K562 (cell line): ENCODE results near the gene GCH1. TPM values are rescaled to one million over a fixed set of nuclear protein-coding genes. Genes with fewer than 3 reads are reported as not detected.

Source experiments
- ATAC-seq: fragments of 200-7000 bp; cut with Tn5 transposase; 3 replicates; pipeline ENCODE4 v1.9.1; 2020; ENCODE audit warnings: moderate library complexity
- BruUV-seq: library from RNA; stranded (reverse); fragments of 400-500 nt; replicated peaks from 2 replicates; lab custom pipeline; 2021; lab: Mats Ljungman, UMichigan
- CTCF ChIA-PET: fragments of 300-600 bp; formaldehyde crosslinking; extraction: SDS; loops from one replicate; lab custom pipeline; 2021; ENCODE audit warnings: low intra/inter-chr PET ratio; lab: Yijun Ruan, JAX
- POLR2A ChIA-PET: fragments of 300-600, 350-650 bp; sonication (Branson Sonifier 250); formaldehyde crosslinking; extraction: SDS; loops from one replicate; lab custom pipeline; 2021; ENCODE audit warnings: antibody characterized with exemption, inconsistent platforms; lab: Yijun Ruan, JAX
- DNase-seq, 4 experiments: peaks; one replicate each; pipeline versions ENCODE4 v3.0.0 to v3.0.0-alpha.2; 2011 to 2018; ENCODE audit warnings: low spot score in 3 of 4, mixed read lengths in 3 of 4; ENCODE audit errors: extremely low read depth in 1 of 4
- FAIRE-seq: peaks from 2 replicates; lab custom pipeline; 2011; peaks lifted over from hg19 to GRCh38; lab: Jason Lieb, UNC
- H2AFZ ChIP-seq: 2 replicates; pipeline ENCODE4 v1.6.0; 2011; ENCODE audit warnings: low read depth, low read length, control low read depth, inconsistent platforms
- H3K27ac ChIP-seq: fragments of 200-600 bp; 3 replicates; pipeline ENCODE4 v1.8.0; 2011; ENCODE audit warnings: low read depth, mild to moderate bottlenecking, control low read depth, inconsistent platforms, low read length, moderate library complexity, mixed read lengths; ENCODE audit errors: extremely low read depth
- H3K27me3 ChIP-seq, 2 experiments: fragments of 300-600 bp in 1 of 2; 2 replicates in 1 of 2; 3 replicates in 1 of 2; pipeline versions ENCODE4 v1.6.0 to v1.8.0; 2011; ENCODE audit warnings: inconsistent platforms in 2 of 2, low read length in 2 of 2, mild to moderate bottlenecking in 1 of 2, mixed read lengths in 1 of 2, moderate library complexity in 1 of 2; ENCODE audit not compliant: control insufficient read depth in 2 of 2, insufficient read depth in 2 of 2
- H3K36me3 ChIP-seq: fragments of 300-600 bp; 3 replicates; pipeline ENCODE4 v1.8.0; 2011; ENCODE audit warnings: mild to moderate bottlenecking, low read length, inconsistent platforms; ENCODE audit not compliant: control insufficient read depth, insufficient read depth
- H3K4me1 ChIP-seq, 2 experiments: fragments of 200-600 bp in 1 of 2; replicated peaks in 1 of 2; 2 replicates in 1 of 2; 3 replicates in 1 of 2; pipeline versions ENCODE4 v1.5.1 to v1.8.0; 2011; ENCODE audit warnings: inconsistent platforms in 2 of 2, low read length in 2 of 2, mild to moderate bottlenecking in 1 of 2, mixed read lengths in 1 of 2, moderate library complexity in 1 of 2; ENCODE audit not compliant: control insufficient read depth in 2 of 2, insufficient read depth in 2 of 2
- H3K4me2 ChIP-seq: 2 replicates; pipeline ENCODE4 v1.6.1; 2011; ENCODE audit warnings: low read length, control low read depth, inconsistent platforms, mixed read lengths; ENCODE audit not compliant: insufficient read depth
- H3K4me3 ChIP-seq: fragments of 200-600 bp; sonication (generic), shearing (Covaris generic); 2 replicates; pipeline ENCODE4 v1.5.1; 2016; ENCODE audit warnings: control low read depth, inconsistent platforms
- H3K79me2 ChIP-seq: fragments of 200-600 bp; 3 replicates; pipeline ENCODE4 v1.8.0; 2011; ENCODE audit warnings: low read length, inconsistent platforms; ENCODE audit not compliant: control insufficient read depth, insufficient read depth
- H3K9ac ChIP-seq, 2 experiments: 2 replicates each; pipeline versions ENCODE4 v1.6.0 to v1.6.1; 2011; ENCODE audit warnings: low read depth in 2 of 2, low read length in 2 of 2, control low read depth in 1 of 2, inconsistent platforms in 1 of 2, mild to moderate bottlenecking in 1 of 2, mixed read lengths in 1 of 2; ENCODE audit not compliant: insufficient read depth in 1 of 2
- H3K9me1 ChIP-seq: one replicate; pipeline ENCODE4 v1.6.0; 2011; ENCODE audit warnings: inconsistent platforms, mild to moderate bottlenecking, low read length, moderate library complexity; ENCODE audit not compliant: control insufficient read depth, insufficient read depth
- H3K9me3 ChIP-seq: replicated peaks from 2 replicates; pipeline ENCODE4 v1.5.1; 2011; ENCODE audit warnings: low read depth, low read length, inconsistent platforms; ENCODE audit not compliant: control insufficient read depth, insufficient read depth
- H4K20me1 ChIP-seq: replicated peaks from 2 replicates; pipeline ENCODE4 v1.6.1; 2011; ENCODE audit warnings: low read length, inconsistent platforms, mixed read lengths; ENCODE audit not compliant: control insufficient read depth, insufficient read depth
- ASH1L ChIP-seq: fragments of 450-650 bp; IDR thresholded peaks from 2 replicates; pipeline ENCODE4 v1.6.1; 2018; ENCODE audit warnings: borderline replicate concordance, mild to moderate bottlenecking, low read depth; ENCODE audit not compliant: partially characterized antibody
- DLX4 ChIP-seq: fragments of 250-450 bp; sonication (Bioruptor Pico); IDR thresholded peaks from 2 replicates; pipeline ENCODE4 v1.6.1; 2021; ENCODE audit warnings: mild to moderate bottlenecking
- EGR1 ChIP-seq: fragments of 450-650 bp; conservative IDR thresholded peaks from 2 replicates; pipeline ENCODE4 v1.6.1; 2017; ENCODE audit warnings: mild to moderate bottlenecking
- HMG20A ChIP-seq: fragments of 450-650 bp; formaldehyde crosslinking; conservative IDR thresholded peaks from 2 replicates; pipeline ENCODE4 v1.4.0; 2020; ENCODE audit warnings: mild to moderate bottlenecking, mixed read lengths
- LEF1 ChIP-seq: fragments of 450-650 bp; IDR thresholded peaks from 2 replicates; pipeline ENCODE4 v1.6.1; 2016; ENCODE audit warnings: mild to moderate bottlenecking
- NR2C2 ChIP-seq, 2 experiments: fragments of 200-800 bp in 1 of 2; sonication (Bioruptor generic) in 1 of 2; sonication (generic) in 1 of 2; formaldehyde crosslinking in 1 of 2; IDR thresholded peaks; 2 replicates each; pipeline versions ENCODE4 v1.6.1 to v1.8.0; 2016 to 2022; ENCODE audit warnings: mild to moderate bottlenecking in 1 of 2, missing compliant biosample characterization in 1 of 2, missing genetic modification characterization in 1 of 2, missing genetic modification reagents in 1 of 2
- PTTG1 ChIP-seq: fragments of 450-650 bp; IDR thresholded peaks from 2 replicates; pipeline ENCODE4 v1.6.1; 2016; ENCODE audit warnings: low read depth, mild to moderate bottlenecking, missing genetic modification characterization, missing compliant biosample characterization
- ZNF583 ChIP-seq: fragments of 250-450 bp; sonication (Bioruptor Pico); IDR thresholded peaks from 2 replicates; pipeline ENCODE4 v1.4.0; 2020
- WGBS: fragments of 100-300 bp; shearing (Covaris generic); methylation state at CpG from one replicate; pipeline ENCODE4 v1.1.6; 2016; ENCODE audit warnings: low coverage, mixed read lengths; ENCODE audit not compliant: insufficient coverage; ENCODE audit errors: missing lambda C conversion rate; 5-methylcytosine and 5-hydroxymethylcytosine counted together
- in situ Hi-C: fragments of 300-500 bp; cut with MboI; formaldehyde crosslinking; loops from 4 replicates; pipeline ENCODE4 v1.15.0; 2018; ENCODE audit warnings: inconsistent platforms, mixed read lengths
- intact Hi-C: fragments of 100-400 bp; cut with micrococcal nuclease; formaldehyde crosslinking; loops from 2 replicates; pipeline ENCODE4 v1.14.2; 2022
- polyA plus RNA-seq, 8 experiments: library from polyadenylated mRNA; depleted of rRNA in 4 of 8; stranded (reverse) in 5 of 8; unstranded in 3 of 8; fragments of >200 nt; fragmentation: Nextera tagmentation in 2 of 8; fragmentation: Illumina TruSeq in 1 of 8; extraction: Ambion mirVana in 2 of 8; extraction: Trizol in 1 of 8; gene quantifications; 2 replicates each; pipeline versions ENCODE4 v1.2.1 to v1.2.3, GENCODE V29; 2011 to 2014; ENCODE audit warnings: inconsistent platforms in 1 of 8, missing spikeins in 1 of 8
- total RNA-seq, 7 experiments: library from RNA; depleted of rRNA in 6 of 7; stranded (reverse); fragments of >200 nt in 6 of 7; fragmentation: Illumina TruSeq in 2 of 7; extraction: Trizol in 2 of 7; gene quantifications; 2 replicates each; pipeline versions ENCODE4 v1.2.1 to v1.2.3, GENCODE V29; 2011 to 2021; ENCODE audit warnings: low replicate concordance in 1 of 7
- TF ChIP-seq, protein P1 (sequence below): fragments of 250-450 bp; sonication (Bioruptor Pico); IDR thresholded peaks from 2 replicates; pipeline ENCODE4 v1.8.0; 2022; ENCODE audit warnings: inconsistent platforms, mild to moderate bottlenecking, moderate library complexity, borderline replicate concordance

Gene GCH1
- total and polyA plus RNA-seq, 9 of the 15 experiments (the other 6 are each of a cell fraction or from before 2014, with no cell fraction given) = 3.9 to 13.1 (median 6.5) TPM

DNA sequence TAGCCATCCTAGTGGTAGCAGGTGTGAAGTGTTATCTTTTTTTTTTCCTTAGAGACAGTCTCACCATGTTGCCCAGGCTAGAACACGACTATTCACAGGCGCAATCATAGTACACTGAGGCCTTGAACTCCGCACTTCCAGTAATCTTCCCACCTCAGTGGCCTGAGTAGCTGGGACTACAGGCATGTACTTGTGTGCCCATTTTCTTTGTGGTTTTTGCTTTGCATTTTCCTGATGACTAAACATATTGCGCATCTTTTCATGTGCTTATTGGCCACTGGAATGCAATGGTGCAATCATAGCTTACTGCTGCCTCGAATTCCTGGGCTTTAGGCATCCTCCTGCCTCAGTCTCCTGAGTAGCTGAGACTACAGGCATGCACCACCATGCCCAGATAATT is 33.3 kb upstream of the GCH1 start:
- H3K4me1 ChIP-seq = no peaks in the 10 kb centered on the region
- no peaks in the 10 kb centered on the region for H3K27me3 ChIP-seq
- BruUV-seq = no TSS peak
- H3K9ac ChIP-seq = no peak overlapping the region
- ChIA-PET CTCF (no interaction called here), POLR2A (interaction anchor here (0.8 kb wide), 1 partner anchor 1424 kb away, joined by 4 read pairs; no protein-coding TSS in a partner anchor)
- intact Hi-C loops (no loop called here), in situ Hi-C loops (no loop called here)
- peak; percentile 40; the same call in 2 of the 3 replicates for ATAC-seq
- H3K9me1 ChIP-seq = no peaks in the 10 kb centered on the region
- no peak overlapping the region for H3K4me3 ChIP-seq
- H2AFZ ChIP-seq = no peak overlapping the region
- no peaks in the 10 kb centered on the region for H3K9me3 ChIP-seq
- FAIRE-seq = no peak
- no peaks in the 10 kb centered on the region for H3K79me2 ChIP-seq
- no peak for DNase-seq
- H3K4me2 ChIP-seq = no peak overlapping the region
- no peak overlapping the region for H3K27ac ChIP-seq
- no peaks in the 10 kb centered on the region for H4K20me1 ChIP-seq
- H3K36me3 ChIP-seq = peaks cover 22% of the 10 kb centered on the region; the same call in 2 of the 3 replicates
- TF ChIP-seq PTTG1 (no peak), LEF1 (no peak), ZNF583 (CRISPR knock-in tag) (no peak), EGR1 (no peak), ASH1L (no peak), DLX4 (CRISPR knock-in tag) (no peak), NR2C2 (CRISPR knock-in tag; IDR thresholded peaks at IDR 0.05) (no peak), NR2C2 (tag; IDR thresholded peaks at IDR 0.05) (no peak), HMG20A (CRISPR knock-in tag) (no peak)
- TF ChIP-seq, protein P1, sequence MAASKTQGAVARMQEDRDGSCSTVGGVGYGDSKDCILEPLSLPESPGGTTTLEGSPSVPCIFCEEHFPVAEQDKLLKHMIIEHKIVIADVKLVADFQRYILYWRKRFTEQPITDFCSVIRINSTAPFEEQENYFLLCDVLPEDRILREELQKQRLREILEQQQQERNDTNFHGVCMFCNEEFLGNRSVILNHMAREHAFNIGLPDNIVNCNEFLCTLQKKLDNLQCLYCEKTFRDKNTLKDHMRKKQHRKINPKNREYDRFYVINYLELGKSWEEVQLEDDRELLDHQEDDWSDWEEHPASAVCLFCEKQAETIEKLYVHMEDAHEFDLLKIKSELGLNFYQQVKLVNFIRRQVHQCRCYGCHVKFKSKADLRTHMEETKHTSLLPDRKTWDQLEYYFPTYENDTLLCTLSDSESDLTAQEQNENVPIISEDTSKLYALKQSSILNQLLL = no peak
- 86% methylated on average over 5 of the region's 5 CpGs for WGBS
